ENCODE data around the gene INPP5A. TPM values are rescaled to one million over a fixed set of nuclear protein-coding genes. Genes with fewer than 3 reads are reported as not detected.

INPP5A gene
- total and polyA plus RNA-seq, 4 donors: 12.4 to 39.9 (median 28.2) TPM

DNA sequence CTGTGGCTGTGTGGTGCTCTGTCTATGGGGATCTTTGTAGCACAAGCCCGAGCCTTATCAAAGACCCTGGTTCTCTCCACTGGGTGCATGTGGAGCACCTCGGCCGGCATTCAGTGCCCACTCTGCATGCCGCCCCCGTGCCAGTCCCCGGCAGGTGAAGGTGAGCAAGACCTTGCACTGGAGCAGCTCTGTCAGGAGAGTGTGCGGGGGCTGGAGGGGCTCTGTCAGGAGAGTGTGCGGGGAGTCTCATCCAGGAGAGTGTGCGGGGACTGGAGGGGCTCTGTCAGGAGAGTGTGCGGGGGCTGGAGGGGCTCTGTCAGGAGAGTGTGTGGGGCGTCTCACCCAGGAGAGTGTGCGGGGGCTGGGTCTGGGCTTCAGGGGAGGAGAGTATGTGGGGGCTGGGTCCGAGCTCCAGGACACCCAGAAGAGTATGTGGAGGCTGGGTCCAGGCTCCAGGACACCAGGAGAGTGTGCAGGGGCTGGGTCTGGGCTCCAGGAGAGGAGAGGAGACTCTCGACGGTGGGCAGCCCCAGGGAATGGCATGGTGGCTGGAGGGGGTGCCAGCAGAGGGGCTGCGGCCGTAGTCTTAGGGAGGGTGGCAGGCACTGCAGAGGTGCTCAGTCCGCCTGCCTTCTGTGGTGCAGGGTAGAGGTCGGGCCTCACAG, 40.8 kb downstream of the INPP5A start:
- Histone ChIP-seq H3K36me3 (ENCODE audit: control insufficient read depth in 4 of 4, insufficient read depth in 4 of 4, low read length in 4 of 4) (peaks cover 0 to 1% (median 0%) of the 10 kb centered on the region in 4 donors), H3K27ac (ENCODE audit: low read depth in 1 of 2, low read length in 1 of 2) (no peak overlapping the region), H3K9me3 (ENCODE audit: control insufficient read depth in 4 of 4, insufficient read depth in 3 of 4, low read length in 3 of 4) (no peaks in the 10 kb centered on the region), H3K4me1 (ENCODE audit: control insufficient read depth in 5 of 5, insufficient read depth in 5 of 5, low read length in 5 of 5) (peaks cover 6 to 54% (median 33%) of the 10 kb centered on the region in 5 donors), H3K27me3 (ENCODE audit: control insufficient read depth in 3 of 3, insufficient read depth in 3 of 3, low read length in 2 of 3) (no peaks in the 10 kb centered on the region), H3K9ac (ENCODE audit: insufficient read depth in 1 of 2, low read length in 2 of 2) (no peak overlapping the region), H3K4me3 (no peak overlapping the region)
- no peak for ATAC-seq (ENCODE audit: insufficient read depth, low FRiP score)
- TF ChIP-seq CTCF (IDR thresholded peaks at IDR 0.05; ENCODE audit: control extremely low read depth, extremely low read depth): no peak
- DNase-seq: no peak
- WGBS, 2 donors: 87 to 92% methylated on average over 19 of the region's 19 CpGs

DNA sequence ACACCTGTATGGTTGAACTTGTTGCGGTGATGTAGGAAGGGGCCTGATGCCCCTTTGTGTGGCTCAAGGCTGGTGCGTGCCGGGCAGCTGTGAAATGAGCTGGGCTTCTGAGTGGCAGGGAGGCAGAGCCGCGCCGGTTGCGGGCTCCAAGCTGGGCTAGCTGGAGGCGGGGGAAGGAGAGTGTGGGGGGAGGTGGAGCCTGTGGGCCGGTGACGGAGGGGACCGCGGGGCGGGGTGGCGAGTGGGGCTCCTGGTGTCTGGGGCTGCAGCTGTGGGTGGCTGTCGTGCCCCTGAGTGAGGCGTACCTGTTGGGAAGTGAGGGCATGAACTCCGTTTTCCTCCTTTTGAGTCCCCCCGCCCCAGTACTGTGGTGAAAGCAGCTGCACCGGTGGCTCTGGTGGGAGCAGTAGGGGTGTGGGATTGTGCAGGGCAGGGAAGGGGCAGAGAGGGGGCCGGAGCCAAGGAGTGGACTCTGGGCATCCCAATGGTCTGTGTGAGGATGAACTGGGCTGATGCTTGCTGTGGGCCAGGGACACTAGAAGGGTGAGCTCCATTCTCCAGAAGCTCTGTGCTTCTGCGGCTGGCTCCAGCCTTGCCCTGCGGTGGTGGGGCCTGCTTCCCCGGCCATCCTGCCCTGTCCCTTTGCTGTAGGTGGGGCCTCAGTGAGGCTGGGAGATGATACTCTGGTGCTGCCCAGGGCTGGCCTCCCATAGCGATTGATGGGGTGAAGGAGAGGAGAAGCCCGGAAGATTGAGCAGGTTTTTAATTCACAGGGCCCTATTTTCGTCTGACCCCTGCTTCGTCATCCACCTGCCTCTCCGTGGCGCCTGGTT, 41.7 kb downstream of the INPP5A start:
- no peak for TF ChIP-seq CTCF (IDR thresholded peaks at IDR 0.05; ENCODE audit: control extremely low read depth, extremely low read depth)
- Histone ChIP-seq H3K36me3 (ENCODE audit: control insufficient read depth in 4 of 4, insufficient read depth in 4 of 4, low read length in 4 of 4) (peaks cover 0 to 1% (median 0%) of the 10 kb centered on the region in 4 donors), H3K27ac (ENCODE audit: low read depth in 1 of 2, low read length in 1 of 2) (no peak overlapping the region), H3K27me3 (ENCODE audit: control insufficient read depth in 3 of 3, insufficient read depth in 3 of 3, low read length in 2 of 3) (no peaks in the 10 kb centered on the region), H3K9ac (ENCODE audit: insufficient read depth in 1 of 2, low read length in 2 of 2) (no peak overlapping the region), H3K9me3 (ENCODE audit: control insufficient read depth in 4 of 4, insufficient read depth in 3 of 4, low read length in 3 of 4) (no peaks in the 10 kb centered on the region), H3K4me3 (no peak overlapping the region), H3K4me1 (ENCODE audit: control insufficient read depth in 5 of 5, insufficient read depth in 5 of 5, low read length in 5 of 5) (peaks cover 6 to 62% (median 33%) of the 10 kb centered on the region in 5 donors)
- ATAC-seq (ENCODE audit: insufficient read depth, low FRiP score) (no peak), DNase-seq (no peak)
- WGBS, 2 donors: 82 to 85% methylated on average over 29 of the region's 29 CpGs

DNA sequence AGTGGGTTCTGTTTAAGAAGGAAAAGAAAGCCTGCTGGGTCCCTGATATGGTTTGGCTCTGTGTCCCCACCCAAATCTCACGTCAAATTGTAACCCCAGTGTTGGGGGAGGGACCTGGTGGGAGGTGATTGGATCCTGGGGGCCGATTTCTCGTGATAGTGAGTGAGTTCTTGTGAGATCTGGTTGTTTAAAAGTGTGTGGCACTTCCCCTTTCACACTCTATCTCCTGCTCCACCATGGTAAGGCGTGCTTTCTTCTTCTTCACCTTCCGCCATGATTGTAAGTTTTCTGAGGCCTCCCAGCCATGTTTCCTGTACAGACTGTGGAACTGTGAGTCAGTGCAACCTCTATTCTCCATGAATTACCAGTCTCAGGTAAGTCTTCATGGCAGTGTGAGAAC, 42.6 kb downstream of the INPP5A start:
- WGBS, 2 donors: 90 to 92% methylated on average over 5 of the region's 5 CpGs

More for the DNA sequence above, 42.6 kb downstream of the INPP5A start:
- Histone ChIP-seq H3K27me3 (ENCODE audit: control insufficient read depth in 3 of 3, insufficient read depth in 3 of 3, low read length in 2 of 3) (no peaks in the 10 kb centered on the region), H3K27ac (ENCODE audit: low read depth in 1 of 2, low read length in 1 of 2) (no peak overlapping the region), H3K9ac (ENCODE audit: insufficient read depth in 1 of 2, low read length in 2 of 2) (no peak overlapping the region), H3K4me1 (ENCODE audit: control insufficient read depth in 5 of 5, insufficient read depth in 5 of 5, low read length in 5 of 5) (peaks cover 4 to 60% (median 29%) of the 10 kb centered on the region in 5 donors), H3K9me3 (ENCODE audit: control insufficient read depth in 4 of 4, insufficient read depth in 3 of 4, low read length in 3 of 4) (no peaks in the 10 kb centered on the region), H3K36me3 (ENCODE audit: control insufficient read depth in 4 of 4, insufficient read depth in 4 of 4, low read length in 4 of 4) (peaks cover 0 to 1% (median 0%) of the 10 kb centered on the region in 4 donors), H3K4me3 (no peak overlapping the region)
- ATAC-seq (ENCODE audit: insufficient read depth, low FRiP score): no peak
- TF ChIP-seq CTCF (IDR thresholded peaks at IDR 0.05; ENCODE audit: control extremely low read depth, extremely low read depth): no peak
- no peak for DNase-seq
